ENCODE measurements around the gene NYNRIN.

The NYNRIN gene

DNA sequence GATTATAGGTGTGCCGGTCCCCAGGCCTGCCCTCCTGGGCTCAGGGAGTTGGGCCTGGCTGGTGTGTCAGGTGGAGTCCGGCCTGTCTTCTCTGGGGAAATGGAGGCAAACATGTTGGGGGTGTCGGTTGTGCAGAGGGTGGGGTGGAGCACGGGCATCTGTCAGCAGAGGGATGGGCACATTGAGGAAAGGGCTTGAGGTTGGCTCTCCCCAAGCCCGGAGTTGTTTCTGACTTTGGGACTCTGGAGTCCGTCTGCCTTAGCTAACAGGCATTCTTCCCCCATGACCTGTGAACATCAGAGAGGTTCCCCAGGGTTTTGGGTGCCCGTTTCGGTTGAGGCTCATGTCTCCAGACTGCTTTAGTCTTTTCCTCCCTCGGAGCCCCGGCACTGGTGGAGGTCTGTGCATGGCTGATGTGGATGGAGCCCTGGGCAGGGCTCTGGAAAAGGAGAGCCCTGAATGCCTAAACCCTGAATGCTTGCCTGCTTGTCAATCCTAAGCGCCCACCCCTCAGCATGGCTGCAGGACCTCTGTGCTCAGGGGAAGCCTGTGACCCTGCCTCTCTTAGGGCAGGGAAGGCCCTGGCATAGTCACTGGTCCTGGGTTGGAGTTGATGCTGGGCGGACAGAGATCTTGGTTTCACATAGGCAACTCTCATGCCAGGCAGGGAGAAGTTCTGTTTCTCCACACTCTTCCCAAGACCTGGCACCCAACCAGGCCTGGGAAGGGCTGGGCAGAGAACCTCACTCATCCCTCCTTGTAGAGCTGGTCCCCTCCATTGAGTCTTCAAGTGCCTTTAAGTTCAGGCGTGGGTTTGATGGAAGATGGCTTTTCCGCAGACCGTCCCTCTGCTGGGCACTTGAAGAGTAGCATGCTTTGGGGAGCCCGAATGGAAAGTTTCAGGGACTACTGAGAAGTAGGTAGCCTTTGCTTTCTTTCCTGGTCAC is 12.9 kb downstream of the NYNRIN start:
- no peaks in the 10 kb centered on the region for H3K27me3 ChIP-seq (replicated peaks in 2 of 5; ENCODE audit: control insufficient read depth in 4 of 5, insufficient read depth in 5 of 5, low read length in 4 of 5)
- peaks cover 0 to 79% (median 38%) of the 10 kb centered on the region in 4 experiments for H3K36me3 ChIP-seq (ENCODE audit: control insufficient read depth in 4 of 4, insufficient read depth in 4 of 4, low read length in 3 of 4)
- 71% methylated on average over 12 of the region's 16 CpGs for WGBS (ENCODE audit: insufficient coverage)
- CTCF ChIA-PET: interaction anchor here (0.8 to 23.8 kb wide), 18 partner anchors 7 to 114 kb away, joined by 3 to 489 read pairs (median 8); partner anchors contain the start of genes CBLN3, KHNYN and NYNRIN
- peak; percentile 64 to 78 (median 76) for DNase-seq
- H3K9me3 ChIP-seq (ENCODE audit: control extremely low read depth in 1 of 5, control insufficient read depth in 4 of 5, insufficient read depth in 2 of 5, low read depth in 1 of 5, low read length in 4 of 5): no peaks in the 10 kb centered on the region
- POLR2A ChIA-PET: no interaction called here
- H3K4me3 ChIP-seq (ENCODE audit: control insufficient read depth in 1 of 7, extremely low read depth in 1 of 7, insufficient read depth in 4 of 7, low read depth in 2 of 7, low read length in 6 of 7): no peak overlapping the region
- H3K27ac ChIP-seq (ENCODE audit: insufficient read depth in 1 of 2, low read depth in 1 of 2, low read length in 2 of 2, poor library complexity in 1 of 2, severe bottlenecking in 2 of 2): no peak overlapping the region
- H3K4me1 ChIP-seq (ENCODE audit: control extremely low read depth in 1 of 4, control insufficient read depth in 4 of 4, insufficient read depth in 4 of 4, low read length in 3 of 4): no peaks in the 10 kb centered on the region

GRCh38 chr14:24414077-24414476 is 15.3 kb downstream of the NYNRIN start:
- Histone ChIP-seq H3K27me3 (replicated peaks in 2 of 5; ENCODE audit: control insufficient read depth in 4 of 5, insufficient read depth in 5 of 5, low read length in 4 of 5) (peaks cover 0 to 6% (median 4%) of the 10 kb centered on the region in 5 experiments), H3K9me3 (ENCODE audit: control extremely low read depth in 1 of 5, control insufficient read depth in 4 of 5, insufficient read depth in 2 of 5, low read depth in 1 of 5, low read length in 4 of 5) (no peaks in the 10 kb centered on the region), H3K4me1 (ENCODE audit: control extremely low read depth in 1 of 4, control insufficient read depth in 4 of 4, insufficient read depth in 4 of 4, low read length in 3 of 4) (peaks cover 0 to 6% (median 0%) of the 10 kb centered on the region in 4 experiments), H3K4me3 (ENCODE audit: control insufficient read depth in 1 of 7, extremely low read depth in 1 of 7, insufficient read depth in 4 of 7, low read depth in 2 of 7, low read length in 6 of 7) (no peak overlapping the region), H3K36me3 (ENCODE audit: control insufficient read depth in 4 of 4, insufficient read depth in 4 of 4, low read length in 3 of 4) (peaks cover 0 to 64% (median 27%) of the 10 kb centered on the region in 4 experiments), H3K27ac (ENCODE audit: insufficient read depth in 1 of 2, low read depth in 1 of 2, low read length in 2 of 2, poor library complexity in 1 of 2, severe bottlenecking in 2 of 2) (no peak overlapping the region)
- no CpG with 5 or more reads among the region's 1 CpG for WGBS (ENCODE audit: insufficient coverage)
- CTCF ChIA-PET: interaction anchor here (0.6 to 23.8 kb wide), 16 partner anchors 14 to 87 kb away, joined by 3 to 489 read pairs (median 6); partner anchors contain the start of genes CBLN3, KHNYN, NYNRIN and RIPK3
- DNase-seq: no peak
- POLR2A ChIA-PET: no interaction called here

DNA sequence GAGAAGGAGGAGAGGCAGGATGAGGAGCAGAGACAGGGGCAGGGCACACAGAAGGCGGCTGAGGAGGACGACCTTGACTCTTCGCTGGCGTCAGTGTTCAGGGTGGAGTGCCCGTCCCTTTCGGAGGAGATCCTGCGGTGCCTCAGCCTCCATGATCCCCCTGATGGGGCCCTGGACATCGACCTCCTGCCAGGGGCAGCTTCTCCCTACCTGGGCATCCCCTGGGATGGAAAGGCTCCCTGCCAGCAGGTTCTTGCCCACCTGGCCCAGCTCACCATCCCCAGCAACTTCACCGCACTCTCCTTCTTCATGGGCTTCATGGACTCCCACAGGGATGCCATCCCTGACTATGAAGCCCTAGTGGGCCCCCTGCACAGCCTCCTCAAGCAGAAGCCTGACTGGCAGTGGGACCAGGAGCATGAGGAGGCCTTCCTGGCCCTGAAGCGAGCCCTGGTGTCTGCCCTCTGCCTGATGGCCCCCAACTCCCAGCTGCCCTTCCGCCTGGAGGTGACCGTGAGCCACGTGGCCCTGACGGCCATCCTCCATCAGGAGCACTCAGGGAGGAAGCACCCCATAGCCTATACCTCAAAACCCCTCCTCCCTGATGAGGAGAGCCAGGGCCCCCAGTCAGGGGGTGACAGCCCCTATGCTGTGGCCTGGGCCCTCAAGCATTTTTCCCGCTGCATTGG is 16.1 kb downstream of the NYNRIN start:
- Histone ChIP-seq H3K27ac (ENCODE audit: insufficient read depth in 1 of 2, low read depth in 1 of 2, low read length in 2 of 2, poor library complexity in 1 of 2, severe bottlenecking in 2 of 2) (no peak overlapping the region), H3K4me3 (ENCODE audit: control insufficient read depth in 1 of 7, extremely low read depth in 1 of 7, insufficient read depth in 4 of 7, low read depth in 2 of 7, low read length in 6 of 7) (no peak overlapping the region), H3K9me3 (ENCODE audit: control extremely low read depth in 1 of 5, control insufficient read depth in 4 of 5, insufficient read depth in 2 of 5, low read depth in 1 of 5, low read length in 4 of 5) (no peaks in the 10 kb centered on the region), H3K27me3 (replicated peaks in 2 of 5; ENCODE audit: control insufficient read depth in 4 of 5, insufficient read depth in 5 of 5, low read length in 4 of 5) (peaks cover 0 to 13% (median 5%) of the 10 kb centered on the region in 5 experiments), H3K4me1 (ENCODE audit: control extremely low read depth in 1 of 4, control insufficient read depth in 4 of 4, insufficient read depth in 4 of 4, low read length in 3 of 4) (peaks cover 0 to 6% (median 0%) of the 10 kb centered on the region in 4 experiments), H3K36me3 (ENCODE audit: control insufficient read depth in 4 of 4, insufficient read depth in 4 of 4, low read length in 3 of 4) (peaks cover 0 to 56% (median 24%) of the 10 kb centered on the region in 4 experiments)
- no peak for DNase-seq
- CTCF ChIA-PET: interaction anchor here (0.5 to 23.8 kb wide), 8 partner anchors 15 to 169 kb away, joined by 3 to 489 read pairs (median 5); partner anchors contain the start of genes CBLN3 and KHNYN
- POLR2A ChIA-PET: no interaction called here
- 99% methylated on average over 11 of the region's 15 CpGs for WGBS (ENCODE audit: insufficient coverage)

DNA sequence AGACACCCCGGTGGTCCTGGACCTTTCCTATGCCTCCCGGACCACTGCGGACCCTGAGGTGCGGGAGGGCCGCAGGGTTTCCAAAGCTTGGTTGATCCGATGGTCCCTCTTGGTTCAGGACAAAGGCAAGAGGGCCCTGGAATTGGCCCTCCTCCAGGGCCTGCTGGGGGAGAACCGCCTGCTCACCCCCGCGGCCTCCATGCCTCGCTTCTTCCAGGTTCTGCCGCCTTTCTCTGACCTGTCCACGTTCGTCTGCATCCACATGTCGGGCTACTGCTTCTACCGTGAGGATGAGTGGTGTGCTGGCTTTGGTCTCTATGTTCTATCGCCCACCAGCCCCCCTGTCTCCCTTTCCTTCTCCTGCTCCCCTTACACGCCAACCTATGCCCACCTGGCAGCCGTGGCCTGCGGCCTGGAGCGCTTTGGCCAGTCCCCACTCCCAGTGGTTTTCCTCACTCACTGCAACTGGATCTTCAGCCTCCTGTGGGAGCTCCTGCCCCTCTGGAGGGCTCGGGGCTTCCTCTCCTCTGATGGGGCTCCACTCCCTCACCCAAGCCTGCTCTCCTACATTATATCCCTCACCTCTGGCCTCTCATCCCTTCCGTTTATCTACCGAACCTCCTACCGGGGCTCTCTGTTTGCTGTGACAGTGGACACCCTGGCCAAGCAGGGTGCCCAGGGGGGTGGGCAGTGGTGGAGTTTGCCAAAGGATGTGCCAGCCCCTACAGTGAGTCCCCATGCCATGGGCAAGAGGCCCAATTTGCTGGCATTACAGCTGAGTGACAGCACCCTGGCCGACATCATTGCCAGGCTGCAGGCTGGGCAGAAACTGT is 16.8 kb downstream of the NYNRIN start:
- WGBS (ENCODE audit: insufficient coverage): 95% methylated on average over 17 of the region's 25 CpGs
- peaks cover 0 to 6% (median 0%) of the 10 kb centered on the region in 4 experiments for H3K4me1 ChIP-seq (ENCODE audit: control extremely low read depth in 1 of 4, control insufficient read depth in 4 of 4, insufficient read depth in 4 of 4, low read length in 3 of 4)
- H3K9me3 ChIP-seq (ENCODE audit: control extremely low read depth in 1 of 5, control insufficient read depth in 4 of 5, insufficient read depth in 2 of 5, low read depth in 1 of 5, low read length in 4 of 5): no peaks in the 10 kb centered on the region
- peaks cover 0 to 16% (median 9%) of the 10 kb centered on the region in 5 experiments for H3K27me3 ChIP-seq (replicated peaks in 2 of 5; ENCODE audit: control insufficient read depth in 4 of 5, insufficient read depth in 5 of 5, low read length in 4 of 5)
- POLR2A ChIA-PET: no interaction called here
- H3K4me3 ChIP-seq (ENCODE audit: control insufficient read depth in 1 of 7, extremely low read depth in 1 of 7, insufficient read depth in 4 of 7, low read depth in 2 of 7, low read length in 6 of 7): no peak overlapping the region
- no peak for DNase-seq
- CTCF ChIA-PET: interaction anchor here (1.0 to 23.8 kb wide), 5 partner anchors 14 to 109 kb away, joined by 3 to 489 read pairs (median 3); partner anchors contain the start of genes CBLN3 and KHNYN
- H3K36me3 ChIP-seq (ENCODE audit: control insufficient read depth in 4 of 4, insufficient read depth in 4 of 4, low read length in 3 of 4): peaks cover 0 to 49% (median 21%) of the 10 kb centered on the region in 4 experiments
- no peak overlapping the region for H3K27ac ChIP-seq (ENCODE audit: insufficient read depth in 1 of 2, low read depth in 1 of 2, low read length in 2 of 2, poor library complexity in 1 of 2, severe bottlenecking in 2 of 2)

- ChIA-PET POLR2A (no interaction called here), CTCF (interaction anchor here (1.0 to 23.8 kb wide), 4 partner anchors 9 to 83 kb away, joined by 3 to 489 read pairs (median 10); partner anchors contain the start of genes CBLN3 and KHNYN)
- H3K36me3 ChIP-seq (ENCODE audit: control insufficient read depth in 4 of 4, insufficient read depth in 4 of 4, low read length in 3 of 4): peaks cover 0 to 42% (median 17%) of the 10 kb centered on the region in 4 experiments
- DNase-seq: no peak
- H3K9me3 ChIP-seq (ENCODE audit: control extremely low read depth in 1 of 5, control insufficient read depth in 4 of 5, insufficient read depth in 2 of 5, low read depth in 1 of 5, low read length in 4 of 5): no peaks in the 10 kb centered on the region
- no peak overlapping the region for H3K27ac ChIP-seq (ENCODE audit: insufficient read depth in 1 of 2, low read depth in 1 of 2, low read length in 2 of 2, poor library complexity in 1 of 2, severe bottlenecking in 2 of 2)
- no peak overlapping the region for H3K4me3 ChIP-seq (ENCODE audit: control insufficient read depth in 1 of 7, extremely low read depth in 1 of 7, insufficient read depth in 4 of 7, low read depth in 2 of 7, low read length in 6 of 7)
- 84% methylated on average over 19 of the region's 19 CpGs for WGBS (ENCODE audit: insufficient coverage)
- peaks cover 0 to 18% (median 9%) of the 10 kb centered on the region in 5 experiments for H3K27me3 ChIP-seq (replicated peaks in 2 of 5; ENCODE audit: control insufficient read depth in 4 of 5, insufficient read depth in 5 of 5, low read length in 4 of 5)
- H3K4me1 ChIP-seq (ENCODE audit: control extremely low read depth in 1 of 4, control insufficient read depth in 4 of 4, insufficient read depth in 4 of 4, low read length in 3 of 4): peaks cover 0 to 6% (median 0%) of the 10 kb centered on the region in 4 experiments
Measured at GRCh38 chr14:24416254-24416931, 17.6 kb downstream of the NYNRIN start.
